GM21619 (cell line): Measurements from ENCODE around the gene HAPLN2.

ENCODE experiments used
- ATAC-seq: cut with Tn5 transposase; IDR thresholded peaks from one replicate; pipeline ENCODE4 v1.9.1; 2021; ENCODE audit not compliant: unreplicated experiment

HAPLN2 gene

GRCh38 chr1:156643778-156644092 lies 24.5 kb downstream of the HAPLN2 start:
- no peak for ATAC-seq

DNA sequence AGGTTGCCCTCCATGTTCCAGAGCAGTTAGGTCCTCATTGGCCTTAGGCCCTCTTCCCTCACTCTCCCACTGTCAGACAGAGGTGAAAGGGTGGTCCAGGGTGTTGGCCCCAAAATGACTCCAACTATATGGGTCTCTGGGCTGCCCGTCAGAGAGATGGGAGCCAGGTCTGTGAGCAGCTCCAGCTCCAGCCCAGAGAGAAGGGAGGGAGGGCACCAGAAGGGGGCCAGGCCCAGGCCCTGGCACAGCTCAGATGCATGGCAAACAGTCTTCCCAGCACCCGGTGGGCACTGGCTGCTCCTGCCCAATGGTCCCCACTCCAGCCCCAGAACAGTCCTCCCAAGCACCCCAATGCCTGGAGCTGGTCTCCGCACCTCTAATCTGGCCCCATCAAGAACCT lies 24.9 kb downstream of the HAPLN2 start:
- no peak for ATAC-seq

DNA sequence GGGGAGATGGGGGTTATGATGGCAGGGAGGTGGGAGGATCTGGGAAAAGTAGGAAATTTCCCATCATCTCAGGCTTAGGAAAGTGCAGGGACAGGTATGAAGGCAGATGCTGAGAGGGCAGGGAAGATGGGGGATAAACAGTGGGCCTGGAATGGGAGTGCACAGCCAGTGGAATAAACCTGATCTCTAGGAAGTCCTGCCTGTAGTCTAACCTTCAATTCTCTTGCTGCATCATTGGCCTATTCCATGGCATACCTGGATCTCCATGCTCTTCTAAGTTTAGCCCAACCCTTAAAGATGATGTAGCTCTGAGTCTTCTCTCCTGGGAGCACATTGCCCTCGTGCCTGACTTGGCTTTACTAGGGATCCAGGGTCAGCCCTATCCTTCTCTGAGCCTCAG lies 25.4 kb downstream of the HAPLN2 start:
- no peak for ATAC-seq

DNA sequence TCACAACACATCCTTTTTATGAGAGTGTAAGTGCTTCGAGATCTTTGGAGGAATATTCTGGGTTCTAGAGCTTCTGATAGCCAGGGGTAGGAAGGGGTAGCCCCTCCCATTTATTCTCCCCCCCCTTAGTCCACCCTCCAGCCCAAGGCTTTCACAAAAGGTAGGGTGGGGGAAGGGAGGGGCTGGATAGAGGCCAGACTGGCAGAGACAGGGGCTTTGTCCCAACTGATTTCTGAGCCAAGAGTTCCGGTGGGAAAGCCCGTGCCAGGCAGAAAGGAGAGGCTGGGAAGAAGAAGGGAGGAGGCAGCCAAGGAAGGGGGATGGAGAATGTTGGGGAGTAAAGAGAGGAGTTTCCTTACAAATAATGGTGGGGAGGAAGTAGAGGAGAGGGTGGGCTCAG lies 25.8 kb downstream of the HAPLN2 start:
- ATAC-seq: no peak

GRCh38 chr1:156645666-156646065 lies 26.5 kb downstream of the HAPLN2 start:
- ATAC-seq: no peak

DNA sequence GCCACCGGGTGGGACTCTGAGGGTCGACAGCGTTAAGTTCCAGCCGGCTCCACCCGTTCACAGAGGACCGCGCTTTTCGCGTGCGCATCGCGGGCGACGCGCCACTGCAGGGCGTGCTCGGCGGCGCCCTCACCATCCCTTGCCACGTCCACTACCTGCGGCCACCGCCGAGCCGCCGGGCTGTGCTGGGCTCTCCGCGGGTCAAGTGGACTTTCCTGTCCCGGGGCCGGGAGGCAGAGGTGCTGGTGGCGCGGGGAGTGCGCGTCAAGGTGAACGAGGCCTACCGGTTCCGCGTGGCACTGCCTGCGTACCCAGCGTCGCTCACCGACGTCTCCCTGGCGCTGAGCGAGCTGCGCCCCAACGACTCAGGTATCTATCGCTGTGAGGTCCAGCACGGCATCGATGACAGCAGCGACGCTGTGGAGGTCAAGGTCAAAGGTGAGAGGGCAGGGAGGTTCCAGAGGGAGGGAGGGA lies 27.6 kb downstream of the HAPLN2 start:
- no peak for ATAC-seq

DNA sequence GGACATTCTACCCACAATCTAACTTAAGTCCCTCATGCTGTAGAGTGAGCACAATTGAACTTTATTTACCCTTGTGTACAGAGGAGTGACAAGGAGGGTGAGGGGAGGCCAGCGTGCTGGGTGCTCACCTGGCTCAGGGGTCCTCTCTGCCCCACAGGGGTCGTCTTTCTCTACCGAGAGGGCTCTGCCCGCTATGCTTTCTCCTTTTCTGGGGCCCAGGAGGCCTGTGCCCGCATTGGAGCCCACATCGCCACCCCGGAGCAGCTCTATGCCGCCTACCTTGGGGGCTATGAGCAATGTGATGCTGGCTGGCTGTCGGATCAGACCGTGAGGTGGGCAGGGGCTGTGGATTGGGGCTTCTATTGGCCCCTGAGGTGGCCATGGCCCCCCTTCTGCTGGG lies 28.1 kb downstream of the HAPLN2 start:
- no peak for ATAC-seq

DNA sequence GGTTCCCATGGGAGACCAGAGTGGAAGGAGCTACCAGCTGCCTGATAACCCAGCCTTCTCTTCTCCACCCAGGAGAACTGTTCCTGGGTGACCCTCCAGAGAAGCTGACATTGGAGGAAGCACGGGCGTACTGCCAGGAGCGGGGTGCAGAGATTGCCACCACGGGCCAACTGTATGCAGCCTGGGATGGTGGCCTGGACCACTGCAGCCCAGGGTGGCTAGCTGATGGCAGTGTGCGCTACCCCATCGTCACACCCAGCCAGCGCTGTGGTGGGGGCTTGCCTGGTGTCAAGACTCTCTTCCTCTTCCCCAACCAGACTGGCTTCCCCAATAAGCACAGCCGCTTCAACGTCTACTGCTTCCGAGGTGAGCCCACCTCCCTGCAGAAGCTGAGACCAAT lies 29.3 kb downstream of the HAPLN2 start:
- ATAC-seq: no peak

DNA sequence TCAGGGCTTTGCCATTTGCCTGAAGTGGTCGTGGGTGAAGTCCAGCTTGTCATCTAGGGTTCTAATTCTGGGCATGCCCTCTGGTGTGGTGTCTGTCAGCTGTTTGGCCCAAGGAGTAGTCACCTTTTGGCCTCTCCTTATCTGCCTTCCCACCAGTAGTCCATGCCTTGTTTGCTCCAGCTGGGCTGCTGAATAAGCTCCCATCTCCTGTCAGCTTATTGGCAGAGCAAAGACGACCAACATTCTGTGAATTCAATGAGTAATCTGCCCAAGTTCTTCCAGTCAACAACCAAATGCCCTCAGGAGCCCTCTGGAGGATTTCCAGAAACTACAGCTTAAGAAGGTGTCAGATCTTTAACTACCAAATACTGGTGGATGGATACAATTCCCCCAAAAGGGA lies 29.7 kb downstream of the HAPLN2 start:
- ATAC-seq: no peak

DNA sequence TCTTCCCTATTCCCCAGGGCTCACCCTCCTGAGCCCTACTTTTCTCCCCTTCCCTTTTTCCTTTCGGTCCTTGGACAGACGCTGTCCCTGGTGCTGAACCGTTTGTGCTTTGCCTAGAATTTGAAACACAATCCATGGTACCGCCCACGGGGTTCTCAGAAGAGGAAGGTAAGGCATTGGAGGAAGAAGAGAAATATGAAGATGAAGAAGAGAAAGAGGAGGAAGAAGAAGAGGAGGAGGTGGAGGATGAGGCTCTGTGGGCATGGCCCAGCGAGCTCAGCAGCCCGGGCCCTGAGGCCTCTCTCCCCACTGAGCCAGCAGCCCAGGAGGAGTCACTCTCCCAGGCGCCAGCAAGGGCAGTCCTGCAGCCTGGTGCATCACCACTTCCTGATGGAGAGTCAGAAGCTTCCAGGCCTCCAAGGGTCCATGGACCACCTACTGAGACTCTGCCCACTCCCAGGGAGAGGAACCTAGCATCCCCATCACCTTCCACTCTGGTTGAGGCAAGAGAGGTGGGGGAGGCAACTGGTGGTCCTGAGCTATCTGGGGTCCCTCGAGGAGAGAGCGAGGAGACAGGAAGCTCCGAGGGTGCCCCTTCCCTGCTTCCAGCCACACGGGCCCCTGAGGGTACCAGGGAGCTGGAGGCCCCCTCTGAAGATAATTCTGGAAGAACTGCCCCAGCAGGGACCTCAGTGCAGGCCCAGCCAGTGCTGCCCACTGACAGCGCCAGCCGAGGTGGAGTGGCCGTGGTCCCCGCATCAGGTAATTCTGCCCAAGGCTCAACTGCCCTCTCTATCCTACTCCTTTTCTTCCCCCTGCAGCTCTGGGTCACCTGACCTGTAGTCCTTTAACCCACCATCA lies 33.1 kb downstream of the HAPLN2 start:
- no peak for ATAC-seq

DNA sequence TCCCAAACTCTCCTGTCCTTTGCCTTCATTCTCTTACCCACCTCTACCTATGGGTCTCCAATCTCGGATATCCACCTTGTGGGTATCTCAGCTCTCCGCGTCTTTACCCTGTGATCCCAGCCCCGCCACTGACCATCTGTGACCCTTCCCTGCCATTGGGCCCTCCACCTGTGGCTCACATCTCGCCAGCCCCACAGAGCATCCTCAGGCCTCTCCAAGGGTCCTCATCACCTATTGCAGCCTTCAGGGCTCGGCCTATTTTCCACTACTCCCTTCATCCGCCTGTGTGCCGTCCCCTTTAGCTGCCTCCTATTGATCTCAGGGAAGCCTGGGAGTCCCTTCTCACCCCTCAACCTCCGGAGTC lies 33.8 kb downstream of the HAPLN2 start:
- ATAC-seq: no peak

DNA sequence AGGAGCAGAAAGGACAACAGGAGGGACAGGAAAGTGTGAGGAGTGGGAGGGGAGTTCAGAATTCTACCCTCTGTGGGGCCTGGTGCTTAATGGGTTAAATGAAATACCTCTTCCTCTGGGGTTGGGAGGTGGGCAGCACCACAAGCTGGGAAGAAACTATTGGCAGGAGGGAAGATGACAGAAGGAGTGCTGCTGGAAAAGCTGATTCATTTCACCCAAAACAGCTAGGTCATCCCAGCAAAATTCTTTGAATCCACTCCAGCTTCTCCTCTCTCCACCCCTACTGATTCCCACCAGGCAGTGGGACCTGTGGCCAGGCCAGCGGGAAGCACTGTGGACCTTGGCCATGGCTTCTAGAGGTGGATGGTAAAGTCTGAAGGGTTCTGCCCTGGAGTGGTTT lies 35.5 kb downstream of the HAPLN2 start:
- no peak for ATAC-seq

- no peak for ATAC-seq
Observed at GRCh38 chr1:156655151-156655903, 36.1 kb downstream of the HAPLN2 start.

DNA sequence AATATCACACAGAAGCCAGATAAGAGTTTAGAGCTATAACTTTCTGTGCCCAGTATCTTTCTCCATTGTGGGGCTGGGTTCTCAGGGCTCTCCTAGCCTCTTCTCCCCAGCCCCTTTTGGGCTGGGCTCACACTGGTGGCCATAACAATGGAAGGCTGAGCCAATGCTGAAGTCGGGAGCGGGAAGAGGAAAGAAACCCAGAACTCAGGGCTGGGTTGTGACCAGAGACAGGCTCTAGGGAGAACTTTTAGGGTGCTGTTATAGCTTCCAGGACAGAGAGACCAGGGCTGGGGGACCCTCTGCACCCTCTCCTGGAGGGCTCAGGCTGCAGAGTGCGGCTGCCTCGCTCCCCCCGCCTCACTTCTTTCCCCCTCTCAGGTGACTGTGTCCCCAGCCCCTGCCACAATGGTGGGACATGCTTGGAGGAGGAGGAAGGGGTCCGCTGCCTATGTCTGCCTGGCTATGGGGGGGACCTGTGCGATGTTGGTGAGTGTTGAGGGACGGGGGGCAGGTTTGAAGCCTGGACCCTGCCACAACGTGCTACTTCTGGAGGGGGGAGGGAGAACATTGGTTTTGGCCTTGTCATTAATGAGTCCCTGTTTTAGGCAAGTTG lies 36.8 kb downstream of the HAPLN2 start:
- ATAC-seq: no peak

DNA sequence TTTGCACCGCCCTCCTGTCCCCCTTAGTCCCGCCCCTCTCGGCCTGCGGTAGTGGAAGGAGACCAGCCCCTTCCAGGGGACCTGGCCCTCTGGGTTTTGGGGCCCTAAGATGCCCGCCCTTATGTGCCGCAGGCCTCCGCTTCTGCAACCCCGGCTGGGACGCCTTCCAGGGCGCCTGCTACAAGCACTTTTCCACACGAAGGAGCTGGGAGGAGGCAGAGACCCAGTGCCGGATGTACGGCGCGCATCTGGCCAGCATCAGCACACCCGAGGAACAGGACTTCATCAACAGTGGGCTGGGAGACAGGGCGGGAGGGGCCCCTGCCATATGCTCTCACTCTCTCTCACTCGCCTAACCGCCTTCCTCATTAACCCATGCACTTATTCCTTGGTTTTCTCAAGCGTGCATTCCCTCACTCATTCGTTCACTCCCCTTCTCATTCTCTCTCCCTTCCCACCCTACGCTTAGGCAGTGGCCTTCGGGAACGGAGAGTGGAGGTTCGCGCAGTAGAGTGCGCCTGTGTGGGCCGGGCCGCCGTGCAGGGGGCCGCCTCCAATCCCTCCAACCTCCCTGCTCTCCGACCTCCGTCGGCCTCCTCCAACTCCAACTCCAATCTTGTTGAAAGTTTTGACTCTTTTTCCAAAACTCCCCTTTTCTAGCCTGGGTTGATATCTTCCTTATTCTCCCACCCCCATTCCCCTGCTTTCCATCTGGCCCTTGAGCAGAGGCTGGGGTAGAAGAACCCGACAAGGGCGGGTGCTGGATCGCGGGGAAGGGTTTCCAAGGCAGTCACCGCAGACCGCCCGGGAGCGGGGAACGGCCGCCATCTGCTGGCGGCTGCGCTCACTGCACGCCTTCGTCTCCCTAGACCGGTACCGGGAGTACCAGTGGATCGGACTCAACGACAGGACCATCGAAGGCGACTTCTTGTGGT lies 37.9 kb downstream of the HAPLN2 start:
- no peak for ATAC-seq

GRCh38 chr1:156657741-156658319 lies 38.6 kb downstream of the HAPLN2 start:
- ATAC-seq: no peak

- no peak for ATAC-seq
Observed at GRCh38 chr1:156658496-156658895, 39.3 kb downstream of the HAPLN2 start.

- ATAC-seq: no peak
Observed at GRCh38 chr1:156658945-156659574, 39.8 kb downstream of the HAPLN2 start.

DNA sequence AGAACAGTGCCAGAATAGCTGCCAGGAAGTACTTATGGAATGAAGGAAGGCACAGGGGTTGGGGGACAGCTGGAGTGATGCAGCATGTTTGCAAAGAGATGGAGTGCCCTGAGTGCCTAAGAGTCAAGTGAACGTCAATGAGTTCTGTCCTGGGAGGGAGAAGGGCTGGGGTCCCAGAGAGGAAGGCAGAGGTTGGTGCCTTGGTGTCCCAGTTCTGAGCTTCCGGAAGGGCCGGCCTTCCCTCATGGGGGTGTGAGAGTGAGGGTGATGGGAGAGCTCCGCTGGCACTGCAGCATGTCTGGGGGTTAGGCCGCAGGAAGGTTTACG lies 40.4 kb downstream of the HAPLN2 start:
- no peak for ATAC-seq

GRCh38 chr1:156659988-156660751 lies 41.0 kb downstream of the HAPLN2 start:
- peak; percentile 65 for ATAC-seq
